SK-N-SH (cell line): Measurements from ENCODE around the gene CD86.

Experiments
- EZH2phosphoT487 ChIP-seq: fragments of 200-600 bp; sonication (generic); IDR thresholded peaks from 2 replicates; pipeline ENCODE4 v1.6.1; 2017; ENCODE audit warnings: low read depth, mixed run types, mild to moderate bottlenecking, antibody characterized with exemption, moderate library complexity, borderline replicate concordance
- RXRA ChIP-seq: IDR thresholded peaks from 2 replicates; pipeline ENCODE4 v1.4.0; 2012; ENCODE audit warnings: low read depth, mild to moderate bottlenecking, borderline replicate concordance
- TAF1 ChIP-seq: IDR thresholded peaks from 2 replicates; pipeline ENCODE4 v1.6.1; 2012; ENCODE audit warnings: low read depth, mild to moderate bottlenecking, low read length, moderate library complexity, borderline replicate concordance
- TF ChIP-seq, protein P1 (sequence below): fragments of 200-600 bp; sonication (generic); IDR thresholded peaks from 2 replicates; pipeline ENCODE4 v1.6.1; 2017; ENCODE audit warnings: antibody characterized with exemption, mild to moderate bottlenecking, moderate library complexity

DNA sequence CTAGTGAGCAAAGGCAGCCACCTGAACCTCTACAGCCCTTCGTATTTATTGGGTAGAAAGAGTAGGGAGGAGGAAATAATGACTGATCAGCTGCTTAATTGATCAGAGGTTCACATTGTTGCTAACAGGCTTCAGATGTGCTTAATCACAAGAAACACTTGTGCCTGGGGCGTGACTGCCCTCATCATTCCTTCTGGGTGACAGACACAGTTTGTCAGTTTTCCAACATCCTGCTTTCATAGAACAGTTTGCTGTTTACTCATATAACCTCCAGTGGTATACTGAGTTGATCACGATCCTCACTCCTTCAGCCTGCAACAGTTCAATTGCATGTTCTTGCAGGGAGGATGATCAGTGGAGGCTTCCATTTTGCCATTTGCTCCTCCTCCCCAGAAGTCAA is 114.7 kb downstream of the CD86 start:
- TF ChIP-seq, protein P1, sequence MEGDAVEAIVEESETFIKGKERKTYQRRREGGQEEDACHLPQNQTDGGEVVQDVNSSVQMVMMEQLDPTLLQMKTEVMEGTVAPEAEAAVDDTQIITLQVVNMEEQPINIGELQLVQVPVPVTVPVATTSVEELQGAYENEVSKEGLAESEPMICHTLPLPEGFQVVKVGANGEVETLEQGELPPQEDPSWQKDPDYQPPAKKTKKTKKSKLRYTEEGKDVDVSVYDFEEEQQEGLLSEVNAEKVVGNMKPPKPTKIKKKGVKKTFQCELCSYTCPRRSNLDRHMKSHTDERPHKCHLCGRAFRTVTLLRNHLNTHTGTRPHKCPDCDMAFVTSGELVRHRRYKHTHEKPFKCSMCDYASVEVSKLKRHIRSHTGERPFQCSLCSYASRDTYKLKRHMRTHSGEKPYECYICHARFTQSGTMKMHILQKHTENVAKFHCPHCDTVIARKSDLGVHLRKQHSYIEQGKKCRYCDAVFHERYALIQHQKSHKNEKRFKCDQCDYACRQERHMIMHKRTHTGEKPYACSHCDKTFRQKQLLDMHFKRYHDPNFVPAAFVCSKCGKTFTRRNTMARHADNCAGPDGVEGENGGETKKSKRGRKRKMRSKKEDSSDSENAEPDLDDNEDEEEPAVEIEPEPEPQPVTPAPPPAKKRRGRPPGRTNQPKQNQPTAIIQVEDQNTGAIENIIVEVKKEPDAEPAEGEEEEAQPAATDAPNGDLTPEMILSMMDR = no peak
- TF ChIP-seq TAF1 = no peak
- no peak for TF ChIP-seq RXRA
- TF ChIP-seq EZH2phosphoT487 = no peak
